GM19397 (cell line): ENCODE results near the gene TOR1A.
A peak's percentile ranks its signal among the peaks of the same experiment; 100 is the strongest.

Source experiments
- ATAC-seq: cut with Tn5 transposase; IDR thresholded peaks from one replicate; pipeline ENCODE4 v1.9.1; 2021; ENCODE audit warnings: mild to moderate bottlenecking, moderate library complexity; ENCODE audit not compliant: unreplicated experiment

The TOR1A gene

DNA sequence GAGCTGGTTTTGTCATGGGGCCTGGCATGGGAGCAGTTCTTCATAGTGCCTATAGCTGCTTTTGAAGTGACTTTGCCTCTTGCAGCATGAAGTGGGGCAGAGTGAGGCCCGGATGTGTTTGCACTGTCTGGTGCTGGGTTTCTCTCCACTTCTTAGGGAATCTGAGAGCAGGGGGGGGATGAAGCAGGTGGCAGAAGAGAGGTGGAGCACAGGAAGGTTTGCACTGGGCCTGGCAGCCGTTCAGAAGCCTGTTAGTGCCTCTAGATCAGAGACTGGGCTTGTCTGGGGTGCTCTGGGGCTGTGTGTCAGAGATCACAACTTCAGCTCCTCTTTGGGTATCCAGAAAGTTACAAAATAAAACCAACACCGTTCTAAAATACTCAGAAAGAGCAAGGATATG is 29.7 kb upstream of the TOR1A start:
- ATAC-seq = no peak

DNA sequence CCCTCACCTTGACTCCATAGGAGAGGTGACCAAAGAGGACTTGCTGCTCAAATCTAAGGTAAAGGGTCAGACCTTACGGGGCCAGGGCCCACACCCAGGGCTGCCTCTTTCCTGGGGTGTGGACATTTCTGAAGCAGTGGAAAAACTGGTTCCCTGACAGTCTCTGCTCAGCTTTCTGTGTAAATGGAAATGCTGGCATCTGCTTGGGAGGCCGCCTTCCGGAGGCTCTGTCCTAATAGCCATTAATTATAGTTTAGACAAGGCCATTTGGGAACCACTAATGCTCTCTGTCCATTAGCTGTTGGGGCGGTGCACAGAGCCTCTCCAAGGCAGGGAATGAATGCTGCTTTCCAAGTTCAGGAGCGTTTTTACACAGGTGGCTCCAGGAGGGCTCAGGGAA is 28.6 kb upstream of the TOR1A start:
- ATAC-seq = no peak

DNA sequence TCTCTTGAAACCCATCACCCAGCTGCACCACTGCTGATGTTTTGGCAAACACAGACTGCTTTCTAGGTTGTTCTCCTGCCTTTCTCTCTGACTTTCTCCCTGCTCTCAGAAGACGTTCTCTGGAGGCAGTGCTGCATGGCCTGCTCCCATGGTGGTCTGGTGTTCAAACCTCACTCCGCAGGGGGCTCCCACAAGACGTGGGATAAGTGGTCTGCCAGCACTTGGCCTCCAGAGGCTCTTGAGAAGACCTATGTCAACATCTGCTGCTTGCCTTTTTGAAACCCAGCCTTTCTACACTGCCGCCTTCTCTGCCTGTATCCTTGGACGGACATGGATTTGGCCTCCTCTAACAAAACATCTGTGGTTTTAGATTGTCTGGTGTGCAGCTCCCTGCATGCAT is 27.9 kb upstream of the TOR1A start:
- no peak for ATAC-seq

DNA sequence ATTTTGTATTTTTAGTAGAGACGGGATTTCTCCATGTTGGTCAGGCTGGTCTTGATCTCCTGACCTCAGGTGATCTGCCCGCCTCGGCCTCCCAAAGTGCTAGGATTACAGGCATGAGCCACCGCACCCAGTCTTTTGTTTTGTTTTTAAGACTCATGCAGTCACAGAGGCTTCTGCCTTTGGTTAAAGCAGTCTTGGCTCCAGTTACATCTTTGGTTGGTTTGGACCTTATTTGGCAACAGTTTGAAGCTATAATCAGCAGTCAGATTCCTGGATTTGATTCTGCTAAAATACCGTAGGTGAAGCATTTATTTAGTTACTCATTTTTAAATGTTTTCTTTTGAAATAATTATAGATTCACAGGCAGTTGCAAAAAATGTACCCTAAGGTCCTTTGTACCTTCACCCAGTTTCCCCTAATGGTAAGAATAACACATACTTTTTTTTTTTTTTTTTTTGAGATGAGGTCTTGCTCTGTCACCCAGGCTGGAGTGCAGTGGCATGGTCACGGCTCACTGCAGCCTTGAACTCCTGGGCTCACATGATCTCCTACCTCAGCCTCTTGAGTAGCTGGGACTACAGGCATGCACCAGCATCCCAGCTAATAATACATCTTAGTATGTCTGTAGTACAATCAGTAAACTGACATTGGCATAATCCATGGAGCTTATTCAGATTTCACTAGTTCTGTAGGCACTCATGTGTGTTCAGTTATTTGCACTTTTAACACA is 27.1 kb upstream of the TOR1A start:
- no peak for ATAC-seq

DNA sequence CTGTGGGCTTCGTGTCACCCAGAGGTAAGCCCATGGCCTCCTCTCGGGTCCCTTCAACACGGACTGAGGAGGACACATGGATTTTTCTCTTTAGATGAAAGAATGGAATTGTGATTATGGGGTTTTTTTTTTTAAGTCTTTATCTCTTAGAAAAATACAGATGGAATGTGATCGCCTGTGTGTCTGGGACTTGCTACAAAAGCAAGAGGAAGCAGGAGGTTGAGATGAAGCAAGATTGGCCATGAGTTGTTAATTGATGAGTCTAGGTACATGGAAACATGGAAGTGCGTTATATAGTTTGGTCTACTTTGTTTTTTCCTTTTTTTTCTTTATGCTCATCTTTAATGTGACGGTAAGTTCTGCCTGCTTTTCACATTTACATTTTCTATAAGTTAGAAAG is 26.0 kb upstream of the TOR1A start:
- ATAC-seq = no peak

DNA sequence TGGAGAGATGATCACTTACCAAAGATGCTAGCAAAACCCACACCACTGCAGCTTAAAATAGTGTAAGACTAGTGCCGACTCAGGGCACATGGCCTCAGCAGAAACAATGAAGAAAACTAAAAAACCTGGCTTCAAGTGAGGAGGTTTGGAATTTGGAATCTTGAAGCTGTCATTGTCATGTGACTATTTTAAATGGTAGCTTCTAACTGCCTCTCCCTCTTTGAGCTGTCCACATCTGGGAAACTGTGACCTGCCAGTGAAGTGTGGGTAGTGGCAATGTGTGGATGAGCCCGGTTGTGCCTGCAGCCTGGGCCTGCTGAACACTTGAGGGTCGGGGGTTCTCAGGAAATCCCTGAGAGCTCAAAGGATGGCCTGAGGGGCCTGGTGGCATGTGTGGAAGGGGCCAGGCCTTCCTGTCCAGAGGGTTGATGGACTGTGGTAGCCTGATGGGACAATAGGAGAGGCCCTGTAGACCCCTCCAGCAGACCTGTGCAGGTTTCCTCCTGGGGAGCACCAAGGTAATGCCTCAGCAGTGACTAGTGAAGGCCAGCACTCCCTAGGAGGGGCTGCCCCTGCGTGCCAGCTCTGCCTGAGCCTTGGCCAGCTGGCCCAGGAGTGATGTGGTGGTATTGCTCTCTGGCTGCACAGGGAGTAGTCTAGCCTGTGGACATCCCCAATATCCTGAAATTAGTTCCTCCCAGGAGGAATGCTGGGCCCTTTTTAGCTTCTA is 24.9 kb upstream of the TOR1A start:
- no peak for ATAC-seq

DNA sequence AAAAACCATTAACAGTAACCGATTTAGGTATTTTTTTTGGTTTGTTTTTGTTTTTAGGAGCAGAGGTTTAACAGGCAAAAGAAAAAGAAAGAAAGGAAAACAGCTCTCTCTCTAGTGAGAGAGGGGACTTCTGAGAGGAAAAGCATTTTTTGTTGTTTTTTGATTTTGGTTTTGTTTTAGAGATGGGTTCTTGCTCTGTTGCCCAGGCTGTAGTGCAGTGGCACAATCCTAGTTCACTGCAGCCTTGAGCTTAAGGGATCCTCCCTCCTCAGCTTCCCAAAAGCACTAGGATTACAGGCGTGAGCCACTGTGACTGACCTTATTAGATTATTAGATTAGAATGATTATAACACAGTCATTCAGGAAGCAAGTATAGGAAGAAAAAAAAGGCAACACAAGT is 21.4 kb upstream of the TOR1A start:
- ATAC-seq = no peak

DNA sequence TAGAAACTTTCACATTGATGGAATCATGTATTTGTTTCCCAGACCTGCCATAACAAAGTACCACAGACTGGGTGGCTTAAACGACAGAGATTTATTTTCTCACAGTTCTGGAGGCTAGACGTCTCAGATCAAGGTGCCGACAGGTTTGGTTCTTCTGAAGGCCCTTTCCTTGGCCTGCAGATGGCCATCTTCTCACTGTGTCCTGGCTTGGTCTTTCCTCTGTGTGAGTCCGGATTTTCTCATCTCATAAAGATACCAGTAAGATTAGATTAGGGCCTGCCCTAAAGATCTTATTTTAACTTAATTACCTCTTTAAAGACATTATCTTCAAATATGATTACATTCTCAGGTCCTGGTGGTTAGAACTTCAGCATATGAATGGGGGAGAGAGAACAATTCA is 17.1 kb upstream of the TOR1A start:
- ATAC-seq = no peak

DNA sequence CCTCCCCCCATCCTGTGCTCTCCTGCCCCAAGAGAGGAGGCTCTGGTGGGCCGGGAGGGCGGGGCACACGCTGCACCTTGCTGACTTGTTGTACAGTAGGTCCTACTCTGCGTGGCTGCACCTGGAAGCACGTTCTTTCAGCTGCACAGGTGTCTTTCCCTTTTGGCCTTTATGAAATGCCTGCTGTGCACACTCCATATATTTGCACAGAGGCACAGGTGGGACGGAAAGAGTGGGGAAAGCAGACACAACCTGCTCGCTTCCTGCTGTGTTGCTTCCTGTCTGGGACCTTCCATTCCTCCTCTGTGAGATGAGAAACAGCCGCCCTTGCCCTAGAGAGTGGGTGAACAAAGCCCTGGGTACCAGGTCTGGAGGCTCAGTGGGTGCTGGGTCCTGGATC is 16.1 kb upstream of the TOR1A start:
- no peak for ATAC-seq

DNA sequence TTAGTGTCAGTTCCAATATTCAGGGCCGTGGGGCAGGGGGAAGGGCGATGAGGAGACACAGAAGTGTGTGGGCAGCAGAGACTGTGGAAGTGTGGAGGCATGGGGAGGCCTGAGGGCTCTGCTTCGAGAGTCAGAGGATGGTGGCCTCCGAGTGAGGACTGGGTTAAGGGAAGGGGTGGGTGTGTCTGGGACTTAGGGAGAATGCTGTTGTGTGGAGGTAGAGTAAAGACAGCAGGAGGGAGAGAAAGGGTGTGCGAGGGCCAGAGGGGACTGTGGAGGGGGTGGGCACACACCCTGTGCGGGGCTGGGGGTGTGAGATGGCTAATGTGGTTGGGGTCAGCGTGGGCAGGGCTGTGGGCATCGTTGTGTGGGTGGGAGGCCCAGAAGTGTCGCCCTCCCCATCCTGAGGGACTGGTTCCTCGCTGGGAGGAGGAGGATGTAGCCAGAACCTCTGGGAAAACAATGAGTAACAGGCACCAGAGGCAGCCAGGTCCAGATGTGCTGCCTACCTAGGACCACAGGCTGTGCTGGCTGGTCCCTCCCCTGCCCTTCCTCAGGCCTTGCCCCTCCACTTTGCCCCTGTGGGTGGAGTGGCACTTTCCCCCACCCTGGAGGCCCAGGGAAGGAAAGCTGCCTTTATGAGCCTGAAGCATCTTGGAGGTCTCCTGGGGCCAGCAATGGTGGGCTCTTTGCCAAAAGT is 15.5 kb upstream of the TOR1A start:
- no peak for ATAC-seq

DNA sequence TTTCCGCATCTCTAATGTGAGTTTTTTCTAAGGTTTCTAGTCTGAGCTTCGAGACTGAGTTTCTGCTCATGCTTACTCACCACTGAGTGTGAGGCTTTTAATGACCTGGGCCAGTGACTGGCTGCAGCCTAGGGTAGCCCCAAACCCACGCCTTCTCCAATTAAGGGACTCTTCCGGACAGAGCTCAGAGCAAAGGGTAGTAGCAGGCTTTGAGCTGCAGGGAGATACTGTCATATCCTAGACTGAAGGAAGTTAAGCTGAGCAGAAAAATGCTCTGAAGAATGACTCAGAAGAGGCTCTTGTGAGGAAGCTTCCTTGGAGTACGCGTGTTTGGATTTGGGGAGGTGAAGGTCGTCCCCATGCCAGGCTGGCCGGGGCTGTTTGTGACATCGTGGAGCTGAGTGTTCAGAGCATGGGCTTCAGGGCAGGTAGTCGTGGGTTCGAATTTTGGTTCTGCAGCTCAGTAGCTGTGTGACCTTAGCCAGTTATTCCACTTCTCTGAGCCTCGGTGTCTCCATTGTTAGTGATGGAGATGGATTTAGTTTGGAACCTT is 14.8 kb upstream of the TOR1A start:
- ATAC-seq = no peak

DNA sequence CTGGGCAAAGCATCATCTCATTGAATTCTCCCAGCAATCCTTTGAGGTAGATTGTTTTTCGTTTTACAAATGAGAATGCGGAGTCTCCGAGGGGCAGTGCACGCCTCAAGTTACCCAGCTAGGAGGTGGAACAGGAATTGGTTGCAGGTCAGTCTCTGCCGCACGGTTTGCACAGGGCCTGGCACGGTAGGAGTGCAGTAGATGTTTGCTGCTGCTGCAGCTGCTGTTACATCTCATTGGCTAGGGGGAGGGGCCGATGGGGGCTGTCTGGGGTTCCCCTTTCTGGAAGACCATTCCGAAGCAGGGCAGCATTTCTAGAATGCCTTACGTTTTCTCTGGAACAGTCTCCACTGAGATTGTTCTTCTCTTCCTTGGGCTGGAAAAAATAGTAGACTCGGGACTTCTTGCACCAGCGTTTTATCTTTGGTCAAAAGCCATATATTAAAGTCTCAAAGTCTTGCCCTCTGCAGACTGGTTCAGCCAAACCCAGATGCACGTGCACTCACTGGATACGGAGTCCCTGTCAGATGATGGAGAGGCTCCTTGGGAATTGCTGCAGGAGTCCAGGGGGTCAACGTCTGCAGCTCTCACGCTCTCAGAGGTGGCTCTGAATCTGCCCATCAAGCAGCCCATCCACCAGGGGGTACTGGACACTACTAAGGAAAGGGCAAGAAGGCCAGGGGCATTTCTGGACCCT is 12.5 kb upstream of the TOR1A start:
- no peak for ATAC-seq

DNA sequence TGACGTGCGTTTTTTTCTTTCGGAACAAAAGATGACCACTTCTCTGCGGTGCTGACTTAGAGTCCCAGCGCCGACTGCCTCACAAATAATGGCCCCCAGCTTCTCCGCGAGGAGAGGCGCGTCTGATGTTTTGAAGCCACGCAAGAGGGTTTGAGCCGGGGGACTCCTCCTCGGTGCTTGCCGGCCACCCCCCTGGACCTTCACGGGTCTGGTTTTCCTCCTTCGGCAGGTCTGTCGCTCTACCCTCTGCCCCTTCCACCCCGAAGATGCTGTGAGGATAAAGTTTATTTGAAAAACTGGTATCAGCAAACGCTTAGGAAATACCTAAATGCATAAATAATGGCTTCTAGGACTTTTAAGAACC is 11.9 kb upstream of the TOR1A start:
- ATAC-seq = peak; percentile 2

DNA sequence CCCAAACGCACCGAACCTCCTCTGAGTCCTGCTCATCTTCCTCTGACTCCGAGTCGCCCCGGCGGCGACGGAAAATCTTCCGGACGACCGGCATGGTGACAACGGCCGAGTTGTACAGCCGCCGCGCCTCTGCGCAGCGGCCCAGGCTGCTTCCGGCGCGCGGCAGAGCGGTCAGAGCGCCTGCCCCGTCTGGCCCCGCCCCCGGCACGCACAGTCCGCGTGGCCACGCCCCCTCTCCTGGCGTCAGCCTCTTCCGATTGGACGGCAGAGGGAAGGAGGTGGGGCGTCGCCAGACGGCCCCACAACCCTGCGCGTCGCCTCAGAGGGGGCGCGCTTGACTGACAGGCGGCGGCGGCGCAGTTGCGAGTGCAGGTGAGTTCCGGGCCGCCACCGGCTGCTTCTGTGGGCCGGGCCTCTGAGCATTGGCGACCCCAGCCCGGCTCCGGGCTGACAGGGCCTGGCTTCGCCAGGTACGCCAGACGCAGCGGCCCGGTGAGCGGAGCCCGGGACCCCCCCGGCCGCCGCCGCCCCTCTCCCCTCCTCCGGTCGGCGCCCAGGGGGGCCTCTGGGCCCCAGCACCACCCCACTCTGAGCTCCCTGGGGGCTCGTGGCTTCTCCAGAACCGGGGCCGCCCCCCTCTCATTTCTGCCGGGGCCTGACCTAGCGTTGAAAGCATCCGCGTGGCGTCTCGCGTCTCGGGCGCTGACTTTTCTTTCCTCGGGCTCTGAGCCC is 11.4 kb upstream of the TOR1A start, which contains the start of the genes C9orf78 and USP20:
TSS of gene C9orf78 (minus strand) at position 148 of the 732 bp plus-strand sequence. CDS start at position 94, 54 bp downstream.
TSS of gene USP20 (plus strand) at position 331 of the 732 bp plus-strand sequence. CDS start 17,098 bp downstream, outside the sequence.
- ATAC-seq = peak; percentile 91

DNA sequence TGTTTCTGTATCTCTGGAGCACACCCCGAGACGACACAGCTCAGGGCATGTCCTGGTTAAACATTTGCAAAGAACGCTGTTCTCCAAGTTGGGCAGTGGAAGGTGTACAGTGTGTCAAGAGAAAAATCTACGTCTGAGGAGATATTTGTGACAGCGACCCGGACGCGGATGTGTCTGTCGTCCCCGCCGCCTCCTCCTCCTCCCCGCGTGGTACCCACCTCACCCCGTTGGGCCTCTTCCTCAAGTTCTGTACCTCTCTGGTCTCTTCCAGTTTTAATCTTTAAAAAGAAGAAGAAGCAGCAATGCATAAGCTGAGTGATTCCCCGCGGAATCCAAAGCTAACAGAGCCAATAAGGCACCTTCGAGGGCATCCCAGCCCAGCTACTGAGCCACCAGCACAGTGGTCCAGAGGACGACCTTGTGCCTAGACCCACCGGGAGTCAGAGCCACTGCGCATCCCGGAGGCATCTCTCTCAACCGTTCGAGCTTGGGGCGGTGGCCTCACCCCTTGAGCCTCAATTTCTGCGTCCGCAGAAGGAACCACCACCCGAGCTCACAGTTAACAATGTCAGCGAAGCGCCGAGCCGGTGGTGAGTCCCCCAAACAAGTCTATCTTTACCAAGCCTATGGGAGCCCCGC is 10.7 kb upstream of the TOR1A start:
- ATAC-seq = peak; percentile 14

DNA sequence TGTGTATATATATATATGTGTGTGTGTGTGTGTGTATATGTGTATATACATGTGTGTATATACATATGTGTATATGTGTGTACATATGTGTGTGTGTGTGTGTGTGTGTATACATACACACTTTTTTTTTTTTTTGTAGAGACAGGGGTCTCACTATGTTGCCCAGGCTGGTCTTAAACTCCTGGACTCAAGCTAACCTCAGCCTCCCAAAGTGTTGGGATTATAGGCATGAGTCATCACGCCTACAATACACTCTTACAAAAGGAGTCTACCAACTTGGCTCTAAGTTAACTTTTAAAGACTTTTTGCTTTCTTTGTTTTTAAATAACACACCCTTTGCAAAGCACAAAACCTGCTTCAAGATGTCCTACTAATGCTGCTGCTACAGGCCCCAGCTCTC is 9.0 kb upstream of the TOR1A start:
- no peak for ATAC-seq

DNA sequence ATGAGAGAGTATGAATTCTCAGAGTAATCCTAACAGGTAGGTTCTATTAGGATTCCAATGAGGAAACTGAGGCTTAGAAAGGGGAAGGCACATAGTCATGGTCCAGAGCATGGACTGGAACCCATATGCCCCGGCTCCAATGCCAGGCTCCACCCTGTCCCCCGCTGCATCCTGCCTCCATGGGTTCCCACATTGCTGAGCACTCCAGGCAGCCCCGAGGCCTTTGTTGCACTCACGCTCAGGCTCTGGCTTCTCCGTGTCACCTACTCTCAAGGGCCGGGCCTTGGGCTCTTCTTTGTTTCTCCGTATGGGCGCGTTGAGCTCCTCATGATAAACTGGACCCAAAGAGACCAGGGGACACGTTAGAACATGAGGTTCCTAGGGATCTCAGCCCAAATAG is 5.0 kb upstream of the TOR1A start:
- ATAC-seq = no peak

DNA sequence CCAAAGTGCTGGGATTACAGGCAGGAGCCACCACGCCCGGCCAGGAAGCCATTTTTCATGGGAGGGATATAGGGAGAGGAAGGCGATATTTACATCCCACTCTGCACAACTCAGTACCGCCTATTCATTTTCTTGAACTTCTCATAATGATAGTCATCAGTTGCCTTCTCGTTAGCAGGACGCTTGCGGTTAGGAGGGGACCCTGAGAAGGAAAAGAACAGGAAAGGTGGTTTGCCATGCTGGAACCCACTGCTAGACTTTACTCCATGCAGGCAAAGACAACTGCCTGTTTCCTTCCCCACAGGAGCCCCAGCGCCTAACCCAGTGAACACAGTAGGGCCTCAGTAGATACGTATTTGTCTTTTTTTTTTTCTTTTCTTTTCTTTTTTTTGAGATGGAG is 4.1 kb upstream of the TOR1A start:
- no peak for ATAC-seq

DNA sequence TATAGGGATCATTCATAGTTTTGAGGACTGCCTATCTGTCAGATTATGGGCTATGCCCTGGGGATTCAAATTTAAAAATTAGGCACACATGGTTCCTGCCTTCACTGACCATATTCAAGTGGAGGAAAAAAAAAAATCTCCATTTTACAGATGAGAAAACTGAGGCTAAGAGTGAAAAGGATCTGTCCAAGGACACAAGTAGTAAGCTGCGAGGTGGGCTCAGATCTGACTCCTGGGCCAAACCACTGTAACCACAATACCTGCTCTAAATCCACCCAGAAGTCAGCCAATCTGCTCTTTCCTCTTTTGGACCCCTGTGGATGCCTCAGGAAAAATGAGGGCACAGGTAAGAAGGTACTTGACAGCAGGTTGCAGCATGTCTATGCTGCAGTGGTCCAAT is 2.8 kb upstream of the TOR1A start:
- ATAC-seq = no peak

DNA sequence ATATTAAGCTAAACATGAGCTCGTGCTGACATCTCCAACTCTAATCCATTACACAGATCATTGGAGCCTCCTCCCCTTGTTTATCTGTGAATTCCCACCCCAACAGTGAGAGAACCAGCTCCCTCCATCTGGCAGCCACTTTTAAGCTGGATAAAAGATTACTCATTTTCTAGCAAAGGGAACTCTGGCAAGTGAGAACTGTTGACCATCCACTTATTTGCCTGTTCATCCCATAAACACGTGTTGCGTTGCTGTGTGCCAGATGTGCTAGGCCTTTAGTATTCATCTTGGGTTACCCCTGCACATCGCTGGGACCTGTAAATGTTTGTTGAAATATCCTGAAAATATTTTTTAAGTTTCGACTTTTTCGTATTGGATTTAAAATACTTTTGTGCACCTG is 2.4 kb upstream of the TOR1A start:
- ATAC-seq = no peak
